G401.6 (cell line): ENCODE results near the gene TACC2.
"Not testable (repeated sequence)": the region's sequence is repeated elsewhere in the genome, so short reads cannot be mapped to it uniquely, and the experiment has no call there.

Experiments
- FAIRE-seq: peaks from 2 replicates; lab custom pipeline; 2012; peaks lifted over from hg19 to GRCh38; lab: Jason Lieb, UNC

Gene TACC2

GRCh38 chr10:121984463-121984862 is 4.5 kb upstream of the TACC2 start:
- FAIRE-seq, result no peak

GRCh38 chr10:121990015-121990677 is 1.2 kb downstream of the TACC2 start:
- no peak for FAIRE-seq

GRCh38 chr10:121991727-121992126 is 2.8 kb downstream of the TACC2 start:
- FAIRE-seq, result not testable (repeated sequence)

- no peak for FAIRE-seq
Measured at GRCh38 chr10:121994429-121994941, 5.5 kb downstream of the TACC2 start.

GRCh38 chr10:121998462-121998861 is 9.5 kb downstream of the TACC2 start:
- FAIRE-seq, result no peak

GRCh38 chr10:121999301-121999700 is 10.3 kb downstream of the TACC2 start:
- no peak for FAIRE-seq

- no peak for FAIRE-seq
Measured at GRCh38 chr10:122001698-122002097, 12.7 kb downstream of the TACC2 start.

- no peak for FAIRE-seq
Measured at GRCh38 chr10:122007415-122007814, 18.5 kb downstream of the TACC2 start.

GRCh38 chr10:122010405-122011050 is 21.6 kb downstream of the TACC2 start:
- no peak for FAIRE-seq

- no peak for FAIRE-seq
Measured at GRCh38 chr10:122012731-122013130, 23.8 kb downstream of the TACC2 start.

GRCh38 chr10:122013311-122013780 is 24.4 kb downstream of the TACC2 start:
- FAIRE-seq, result no peak

- no peak for FAIRE-seq
Measured at GRCh38 chr10:122014652-122015248, 25.8 kb downstream of the TACC2 start.

- not testable (repeated sequence) for FAIRE-seq
Measured at GRCh38 chr10:122017926-122018325, 29.0 kb downstream of the TACC2 start.

GRCh38 chr10:122018491-122018890 is 29.5 kb downstream of the TACC2 start:
- no peak for FAIRE-seq

GRCh38 chr10:122018951-122019413 is 30.0 kb downstream of the TACC2 start:
- FAIRE-seq, result no peak

- FAIRE-seq, result no peak
Measured at GRCh38 chr10:122019414-122019975, 30.5 kb downstream of the TACC2 start.

GRCh38 chr10:122020226-122020625 is 31.3 kb downstream of the TACC2 start:
- no peak for FAIRE-seq

- FAIRE-seq, result no peak
Measured at GRCh38 chr10:122021379-122021778, 32.4 kb downstream of the TACC2 start.

GRCh38 chr10:122021828-122022227 is 32.9 kb downstream of the TACC2 start:
- no peak for FAIRE-seq

- no peak for FAIRE-seq
Measured at GRCh38 chr10:122022276-122022675, 33.3 kb downstream of the TACC2 start.

- FAIRE-seq, result not testable (repeated sequence)
Measured at GRCh38 chr10:122023257-122023656, 34.3 kb downstream of the TACC2 start.

GRCh38 chr10:122029499-122030199 is 40.7 kb downstream of the TACC2 start:
- FAIRE-seq, result no peak
